ENCODE results near the gene TSC22D4. TPM values are rescaled to one million over a fixed set of nuclear protein-coding genes. Genes with fewer than 3 reads are reported as not detected.

Gene TSC22D4
- total and polyA plus RNA-seq, 2 donors (not counting 3 experiments of a cell fraction or from before 2014, with no cell fraction given): 40.1 to 84.4 TPM

GRCh38 chr7:100446040-100446439 lies 33.0 kb downstream of the TSC22D4 start:
- POLR2A ChIA-PET: interaction anchor here (3.9 kb wide), 1 partner anchor 17 kb away, joined by 59 read pairs; the partner anchor contains the start of genes MEPCE and ZCWPW1
- Histone ChIP-seq H3K9ac (replicated peaks; ENCODE audit: extremely low read depth, insufficient read depth, low read length) (no peak overlapping the region), H2AFZ (ENCODE audit: low read depth, low read length) (no peak overlapping the region), H3K9me1 (replicated peaks; ENCODE audit: control insufficient read depth, extremely low read depth, insufficient read depth, low read length) (no peaks in the 10 kb centered on the region), H3K36me3 (ENCODE audit: control insufficient read depth in 2 of 2, extremely low read depth in 1 of 2, insufficient read depth in 2 of 2, low read length in 2 of 2) (no peaks in the 10 kb centered on the region), H4K20me1 (replicated peaks; ENCODE audit: control insufficient read depth, extremely low read depth, insufficient read depth, low read length) (no peaks in the 10 kb centered on the region), H3K4me3 (replicated peaks in 1 of 3; ENCODE audit: insufficient read depth in 1 of 3, low read depth in 1 of 3, low read length in 3 of 3) (no peak overlapping the region), H3K9me3 (replicated peaks; ENCODE audit: control insufficient read depth, insufficient read depth, low read length) (no peaks in the 10 kb centered on the region), H3K79me2 (ENCODE audit: control insufficient read depth, insufficient read depth, low read length) (no peaks in the 10 kb centered on the region), H3K27ac (ENCODE audit: insufficient read depth, low read depth, low read length) (peak overlapping the region; percentile 66), H3K4me2 (ENCODE audit: insufficient read depth, low read length) (peak overlapping the region; percentile 19), H3K27me3 (ENCODE audit: control insufficient read depth in 2 of 2, insufficient read depth in 2 of 2, low read length in 2 of 2) (no peaks in the 10 kb centered on the region), H3K4me1 (ENCODE audit: control insufficient read depth, extremely low read depth, insufficient read depth, low read length) (peaks cover 36% of the 10 kb centered on the region)
- no TSS peak for BruUV-seq (replicated peaks)
- dilution Hi-C loops (cut with MboI; ENCODE audit: extremely low pct_ligation_motif_present, low sequenced_read_pairs): no loop called here
- intact Hi-C loops (cut with micrococcal nuclease): no loop called here
- TF ChIP-seq POLR2AphosphoS5 (IDR thresholded peaks at IDR 0.05; ENCODE audit: insufficient read depth, low read depth, low read length) (no peak), EZH2 (IDR thresholded peaks at IDR 0.05; ENCODE audit: borderline replicate concordance, low read depth, low read length, severe bottlenecking) (no peak), JUN (IDR thresholded peaks at IDR 0.05; ENCODE audit: borderline replicate concordance, insufficient read depth, insufficient read length, low read depth) (no peak), GATA2 (IDR thresholded peaks at IDR 0.05; ENCODE audit: insufficient read depth, insufficient read length, low read depth, low read length) (no peak), MYC (IDR thresholded peaks at IDR 0.05; ENCODE audit: low read depth, low read length) (no peak), FOS (IDR thresholded peaks at IDR 0.05; ENCODE audit: borderline replicate concordance, insufficient read depth, low read length) (peak; percentile 16)
- peak; percentile 63 for FAIRE-seq
- no peak for DNase-seq (ENCODE audit: low read depth, low spot score)
- CTCF ChIA-PET: interaction anchor here (2.0 kb wide), 1 partner anchor 9 kb away, joined by 16 read pairs; no protein-coding TSS in a partner anchor
